HG03103 (cell line): ENCODE results near the gene SLC9A9.

Experiments
- ATAC-seq: cut with Tn5 transposase; IDR thresholded peaks from one replicate; pipeline ENCODE4 v1.9.1; 2021; ENCODE audit warnings: low read depth; ENCODE audit not compliant: unreplicated experiment

Gene SLC9A9

GRCh38 chr3:143242101-143242500, 606.2 kb downstream of the SLC9A9 start:
- ATAC-seq = no peak

GRCh38 chr3:143241481-143241951, 606.8 kb downstream of the SLC9A9 start:
- no peak for ATAC-seq

- ATAC-seq = no peak
These were observed 607.4 kb downstream of the SLC9A9 start for GRCh38 chr3:143240886-143241285.

GRCh38 chr3:143239031-143239430, 609.2 kb downstream of the SLC9A9 start:
- ATAC-seq = no peak

GRCh38 chr3:143237077-143237627, 611.1 kb downstream of the SLC9A9 start:
- no peak for ATAC-seq

- no peak for ATAC-seq
These were observed 611.9 kb downstream of the SLC9A9 start for GRCh38 chr3:143236226-143236964.

GRCh38 chr3:143235614-143236204, 612.6 kb downstream of the SLC9A9 start:
- no peak for ATAC-seq

- no peak for ATAC-seq
These were observed 613.7 kb downstream of the SLC9A9 start for GRCh38 chr3:143234526-143234925.

GRCh38 chr3:143232981-143233380, 615.3 kb downstream of the SLC9A9 start:
- no peak for ATAC-seq

- ATAC-seq = no peak
These were observed 619.9 kb downstream of the SLC9A9 start for GRCh38 chr3:143228405-143228804.

GRCh38 chr3:143226678-143227291, 621.5 kb downstream of the SLC9A9 start:
- ATAC-seq = no peak

GRCh38 chr3:143224716-143225115, 623.6 kb downstream of the SLC9A9 start:
- ATAC-seq = no peak

- no peak for ATAC-seq
These were observed 625.3 kb downstream of the SLC9A9 start for GRCh38 chr3:143222981-143223380.

GRCh38 chr3:143222505-143222904, 625.8 kb downstream of the SLC9A9 start:
- ATAC-seq = no peak

- no peak for ATAC-seq
These were observed 626.8 kb downstream of the SLC9A9 start for GRCh38 chr3:143221446-143221845.

- peak; percentile 54 for ATAC-seq
These were observed 627.5 kb downstream of the SLC9A9 start for GRCh38 chr3:143220741-143221140.

- no peak for ATAC-seq
These were observed 630.0 kb downstream of the SLC9A9 start for GRCh38 chr3:143218166-143218835.

GRCh38 chr3:143217283-143217682, 631.0 kb downstream of the SLC9A9 start:
- no peak for ATAC-seq

- no peak for ATAC-seq
These were observed 631.5 kb downstream of the SLC9A9 start for GRCh38 chr3:143216709-143217182.
